Stimulated activated CD8-positive, alpha-beta memory T cell treated with anti-CD3 and anti-CD28 coated beads, Interleukin-4, amount 100 ng/mL, for 48 hours (primary cell): ENCODE measurements around the gene SLC13A5.
"Not testable (repeated sequence)": the region's sequence is repeated elsewhere in the genome, so short reads cannot be mapped to it uniquely, and the experiment has no call there.

Source experiments
- DNase-seq: peaks from one replicate; pipeline ENCODE4 v3.0.0-alpha.2; 2020

SLC13A5 gene

DNA sequence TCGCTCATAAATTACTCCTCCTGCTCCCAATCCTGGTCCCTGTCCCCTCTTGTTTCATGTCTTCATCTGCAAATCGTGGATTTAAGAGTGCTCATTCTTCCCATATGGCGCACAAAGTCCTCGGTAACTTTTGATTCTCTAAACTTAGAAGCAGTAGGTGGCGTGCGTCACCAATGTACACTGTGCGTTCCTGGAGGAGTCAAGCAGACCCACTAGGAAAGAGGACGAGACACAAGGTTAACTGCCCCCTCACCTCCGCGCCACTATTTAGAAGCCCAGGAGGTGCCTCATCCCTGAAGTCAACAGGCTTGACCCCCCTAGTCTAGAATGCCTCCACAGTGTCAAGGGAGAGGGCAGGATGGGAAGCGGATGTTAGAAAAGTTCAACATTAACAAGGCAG lies 2.9 kb downstream of the SLC13A5 start:
- DNase-seq = no peak

DNA sequence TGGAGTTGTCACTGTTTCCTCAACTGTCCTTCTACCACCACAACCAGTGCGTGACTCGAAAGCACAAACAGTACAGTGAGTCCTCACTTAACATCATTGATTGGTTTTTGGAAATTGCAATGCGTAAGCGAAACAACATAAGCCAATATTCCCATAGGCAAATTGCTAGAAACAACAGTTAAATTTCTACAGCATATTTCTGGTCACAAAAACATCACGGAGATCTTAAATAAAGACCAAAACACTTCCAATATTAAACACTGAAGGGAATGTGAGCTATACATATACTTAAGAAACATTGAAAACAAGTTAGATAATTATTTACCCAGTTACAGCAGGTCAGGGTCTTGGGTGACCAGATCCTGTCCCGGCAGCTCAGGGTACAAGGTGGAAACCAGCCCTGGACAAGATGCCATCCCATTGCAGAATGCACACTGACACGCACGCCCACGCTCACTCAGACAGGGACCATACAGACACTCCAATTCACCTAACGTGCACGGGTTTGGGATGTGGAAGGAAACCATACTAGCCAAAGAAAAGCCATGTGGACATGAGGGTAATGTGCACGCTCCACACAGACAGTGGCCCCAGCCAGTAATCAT lies 4.7 kb downstream of the SLC13A5 start:
- DNase-seq = no peak

DNA sequence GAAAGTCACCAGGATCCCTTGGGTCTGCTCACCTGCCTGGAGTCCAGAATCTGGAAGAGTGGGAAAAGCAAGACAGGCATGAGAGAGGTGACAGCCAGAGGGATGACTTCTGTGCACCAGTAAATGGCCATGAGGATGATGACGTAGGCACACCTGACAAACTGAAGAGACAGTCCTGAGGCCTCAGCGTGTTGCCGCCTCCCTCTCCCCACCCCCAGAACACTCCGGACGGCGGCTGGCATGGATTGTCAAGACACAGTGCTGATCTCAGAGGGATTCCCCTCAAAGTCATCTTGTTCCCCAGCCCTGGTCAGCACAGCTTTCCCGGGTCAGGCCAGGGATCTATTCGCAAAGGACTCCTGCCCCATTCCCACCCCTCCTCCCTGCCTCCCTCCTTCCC lies 6.2 kb downstream of the SLC13A5 start:
- DNase-seq = no peak

DNA sequence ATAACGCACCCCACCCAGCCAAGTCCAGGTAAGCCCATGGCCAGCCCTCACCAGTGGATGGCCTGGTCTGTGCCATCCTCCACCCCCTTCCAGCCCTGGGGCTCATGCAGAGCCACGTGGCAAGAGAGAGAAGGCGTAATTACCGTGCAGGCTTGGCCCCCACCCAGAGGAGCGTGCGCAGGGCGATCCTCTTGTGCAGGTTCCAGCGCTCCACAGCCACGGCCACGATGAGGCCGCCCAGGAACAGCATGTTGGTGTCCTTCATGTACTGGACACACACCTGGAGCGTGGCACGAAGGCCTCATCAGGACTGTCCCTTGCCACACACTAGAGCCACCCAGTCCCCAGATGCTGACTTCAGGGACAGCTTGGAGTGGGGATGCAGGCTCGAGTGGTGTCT lies 6.7 kb downstream of the SLC13A5 start:
- DNase-seq = no peak

DNA sequence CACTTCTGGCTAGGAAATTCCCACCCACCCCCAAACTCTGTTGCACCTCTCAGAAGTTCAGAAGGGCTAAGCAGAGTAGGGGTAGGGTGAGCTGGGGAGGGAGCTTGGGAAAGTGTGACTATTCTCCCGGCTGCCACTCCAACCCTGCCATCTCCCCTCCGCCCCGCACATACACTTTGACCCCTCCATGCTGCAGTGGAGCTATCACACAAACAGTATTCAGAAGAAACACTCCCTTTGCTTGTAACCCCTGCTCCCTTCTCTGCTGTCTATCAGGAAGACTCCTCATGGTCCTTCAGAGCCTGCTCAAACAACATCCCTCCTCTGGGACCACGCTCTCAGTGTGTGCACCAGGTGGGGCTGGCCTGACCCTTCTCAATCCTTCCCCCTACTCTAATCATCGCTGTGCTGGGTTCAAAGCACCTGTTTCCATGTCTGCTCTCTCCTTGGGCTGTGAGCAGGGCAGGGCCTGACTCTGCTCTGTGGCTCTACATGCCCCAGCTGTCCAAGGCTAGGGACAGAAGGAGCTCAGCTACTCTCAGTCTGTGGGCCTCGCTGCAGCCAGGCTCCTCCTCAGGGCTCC lies 8.6 kb downstream of the SLC13A5 start:
- DNase-seq = no peak

DNA sequence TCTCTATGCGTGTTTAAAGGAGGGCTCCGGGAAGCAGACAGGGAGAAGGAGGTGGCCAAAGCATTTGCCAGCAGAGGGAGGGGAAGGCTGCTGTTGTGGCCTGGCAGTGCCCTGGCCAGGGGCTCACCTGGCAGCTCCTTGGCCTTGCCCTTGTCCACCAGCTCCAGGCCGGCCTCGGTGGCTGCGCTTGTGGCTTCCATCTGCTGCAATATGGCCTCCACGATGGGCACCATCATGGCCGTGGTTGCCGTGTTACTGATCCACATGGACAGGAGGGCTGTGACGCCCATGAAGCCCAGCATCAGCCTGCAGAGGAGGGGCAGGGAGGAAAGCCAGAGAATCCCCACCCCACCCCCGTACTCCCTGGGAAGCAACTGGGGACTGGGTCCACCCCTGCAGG lies 9.4 kb downstream of the SLC13A5 start:
- DNase-seq = no peak

DNA sequence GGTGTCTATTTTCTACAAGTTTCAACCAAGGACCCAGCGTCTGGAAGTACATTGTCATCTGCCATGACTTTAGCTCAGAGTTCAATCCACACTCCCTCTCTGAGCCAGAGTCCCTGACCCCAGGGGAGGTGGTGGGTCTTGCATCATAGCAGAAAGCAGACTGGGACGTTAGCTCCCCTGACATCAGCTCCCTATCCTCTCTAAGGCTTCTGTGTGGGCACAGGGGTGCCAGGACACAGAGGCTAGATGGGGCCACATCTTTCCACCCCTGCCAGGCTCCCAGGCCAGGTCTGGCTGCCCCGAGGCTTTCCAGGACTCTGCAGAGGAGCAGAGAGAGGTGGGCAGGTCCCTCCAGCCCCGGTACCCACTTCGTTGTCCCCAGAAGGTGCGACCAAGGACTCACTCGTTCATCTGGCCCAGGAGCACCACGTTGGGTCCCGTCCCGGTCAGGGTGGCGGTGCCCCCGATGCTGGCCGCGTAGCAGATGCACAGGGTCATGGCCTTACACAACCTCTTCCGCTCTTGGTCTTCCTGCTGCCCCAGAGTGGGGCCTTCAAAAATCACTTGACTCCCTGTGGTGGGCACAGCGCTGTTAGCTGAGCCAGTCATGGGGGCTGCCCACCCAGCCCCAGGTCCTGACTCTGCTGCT lies 10.5 kb downstream of the SLC13A5 start:
- DNase-seq = no peak

DNA sequence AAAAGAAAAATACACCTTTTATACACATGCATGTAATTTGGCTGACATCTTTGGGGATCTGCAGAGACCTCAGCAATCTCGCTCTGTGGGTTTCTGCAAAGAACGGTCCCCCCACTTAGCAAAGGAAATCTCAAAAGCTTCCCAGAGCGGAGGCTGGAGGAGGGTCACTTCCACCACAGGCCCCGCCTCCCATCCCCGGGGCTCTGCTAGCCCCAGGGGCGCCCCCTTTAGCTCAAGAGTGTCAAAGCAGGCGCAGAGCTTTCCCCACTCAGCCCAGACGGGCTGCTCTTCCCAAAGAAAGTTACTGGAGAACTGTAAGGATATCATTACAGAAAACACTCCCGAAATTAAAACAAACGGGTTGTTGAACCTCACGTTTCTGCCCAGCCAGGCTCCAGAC lies 11.4 kb downstream of the SLC13A5 start:
- peak; percentile 74 for DNase-seq

DNA sequence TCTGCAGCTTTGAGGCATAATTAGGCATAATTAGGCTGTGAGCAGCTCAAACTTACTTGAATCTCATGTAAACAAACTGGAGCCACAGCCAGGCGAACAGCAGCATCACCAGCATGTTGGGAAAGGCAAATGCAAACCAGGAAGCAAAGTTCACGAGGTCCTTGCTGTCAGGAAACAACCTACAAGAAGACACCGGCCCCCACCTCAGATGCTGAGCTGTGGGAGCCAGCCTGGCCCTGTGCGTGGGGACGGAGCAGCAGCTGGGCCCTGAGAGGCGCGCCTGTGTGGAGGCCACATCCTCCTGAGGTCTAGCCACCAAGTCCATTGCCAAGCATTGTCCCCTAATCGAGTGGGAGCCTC lies 12.2 kb downstream of the SLC13A5 start:
- no peak for DNase-seq

DNA sequence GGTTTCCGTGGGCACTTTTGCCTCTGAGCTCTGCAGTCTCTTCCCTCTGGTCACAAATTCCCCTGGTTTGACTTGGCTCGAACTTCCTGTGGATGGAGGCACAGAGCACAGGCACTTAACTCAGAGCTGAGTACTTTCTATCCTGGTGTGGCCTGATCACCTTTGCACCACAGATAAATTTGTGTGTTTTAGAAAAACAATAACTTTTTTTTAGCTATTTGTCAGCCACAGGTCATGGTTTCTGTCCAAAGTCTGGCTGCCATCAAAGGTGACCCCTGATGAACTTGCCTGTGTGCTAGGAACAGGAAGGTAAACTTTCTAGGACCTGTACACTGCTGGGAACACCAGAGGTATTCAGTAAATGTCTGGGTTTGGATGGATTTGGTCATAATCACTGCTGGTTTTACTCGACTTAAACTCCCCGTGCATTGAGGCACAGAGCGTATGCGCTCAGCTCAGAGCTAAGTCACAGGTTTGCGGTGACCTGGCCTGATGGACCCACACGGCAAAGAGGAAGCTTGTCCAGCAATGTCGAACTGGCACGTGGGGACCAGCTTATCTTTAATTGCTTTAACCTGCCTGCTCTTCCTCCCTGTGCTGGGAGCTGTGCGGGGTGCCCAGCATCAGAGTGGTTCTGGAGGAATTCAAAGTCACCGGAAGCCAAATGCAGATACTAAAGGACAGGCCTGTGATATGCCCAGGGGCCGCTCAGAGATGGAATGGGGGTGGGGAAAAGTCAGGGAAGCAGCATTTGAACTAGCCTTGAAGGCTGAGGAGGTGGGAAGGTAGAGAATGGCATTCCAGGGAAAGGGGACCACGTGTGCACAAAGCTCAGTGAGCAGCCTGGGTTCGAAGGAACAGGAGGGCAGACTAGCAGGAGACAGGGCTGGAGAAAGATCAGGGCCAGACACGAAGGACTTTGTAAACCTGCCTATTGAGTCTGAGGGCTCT lies 12.9 kb downstream of the SLC13A5 start:
- DNase-seq = no peak

DNA sequence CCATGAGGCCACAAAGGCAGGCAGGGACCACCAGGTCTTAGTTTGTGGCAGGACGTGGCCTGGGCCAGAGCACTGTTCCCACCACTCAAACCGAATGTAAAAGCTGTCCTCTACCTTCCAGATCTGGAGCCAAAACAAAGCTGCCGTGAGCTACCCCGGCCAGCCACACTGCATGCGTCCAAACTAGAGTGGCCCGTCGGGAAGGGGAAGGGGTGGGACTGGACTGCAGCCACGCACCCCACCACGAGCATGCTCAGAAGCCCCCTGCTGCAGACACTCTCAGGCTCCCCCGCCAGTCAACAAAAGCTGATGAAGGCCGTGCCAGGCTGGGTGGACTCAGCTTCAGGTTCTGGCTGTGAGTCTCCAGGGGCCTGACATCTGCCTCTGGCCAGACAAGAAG lies 15.2 kb downstream of the SLC13A5 start:
- no peak for DNase-seq

DNA sequence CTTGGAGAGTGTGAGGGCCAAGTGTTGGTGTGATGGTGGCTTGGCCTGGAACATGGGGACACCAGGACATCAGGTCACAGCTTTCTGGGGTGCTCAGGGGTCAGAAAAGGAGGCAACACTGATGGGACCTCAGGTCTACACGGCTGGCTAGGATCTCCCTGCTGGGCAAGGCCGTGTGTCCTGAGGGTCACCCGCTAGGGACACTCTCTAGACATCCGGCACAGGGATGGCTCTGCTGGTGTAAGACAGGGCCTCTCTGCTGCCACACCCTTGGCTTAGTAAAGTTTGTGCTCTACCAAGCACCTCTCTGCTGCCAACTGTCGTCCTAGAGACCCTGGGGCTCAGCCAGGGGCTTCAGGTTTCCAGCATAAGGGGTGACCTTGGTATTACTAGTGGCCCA lies 16.3 kb downstream of the SLC13A5 start:
- DNase-seq = no peak

DNA sequence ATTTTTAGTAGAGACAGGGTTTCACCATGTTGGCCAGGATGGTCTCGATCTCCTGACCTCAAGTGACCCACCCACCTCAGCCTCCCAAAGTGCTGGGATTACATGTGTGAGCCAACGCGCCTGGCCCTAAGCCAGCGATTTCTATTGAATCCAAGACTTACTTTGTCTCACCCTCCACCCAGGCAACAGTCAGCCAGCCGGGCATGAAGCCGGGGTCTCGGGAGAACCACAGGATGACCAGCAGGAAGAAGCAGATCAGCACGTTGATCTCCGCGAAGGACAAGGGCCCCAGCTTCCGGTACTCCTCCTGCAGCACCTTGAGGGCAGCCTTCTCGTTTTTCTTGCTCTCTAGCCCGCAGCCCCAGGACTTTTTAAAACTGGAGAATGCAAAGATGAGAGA lies 17.6 kb downstream of the SLC13A5 start:
- DNase-seq = no peak

DNA sequence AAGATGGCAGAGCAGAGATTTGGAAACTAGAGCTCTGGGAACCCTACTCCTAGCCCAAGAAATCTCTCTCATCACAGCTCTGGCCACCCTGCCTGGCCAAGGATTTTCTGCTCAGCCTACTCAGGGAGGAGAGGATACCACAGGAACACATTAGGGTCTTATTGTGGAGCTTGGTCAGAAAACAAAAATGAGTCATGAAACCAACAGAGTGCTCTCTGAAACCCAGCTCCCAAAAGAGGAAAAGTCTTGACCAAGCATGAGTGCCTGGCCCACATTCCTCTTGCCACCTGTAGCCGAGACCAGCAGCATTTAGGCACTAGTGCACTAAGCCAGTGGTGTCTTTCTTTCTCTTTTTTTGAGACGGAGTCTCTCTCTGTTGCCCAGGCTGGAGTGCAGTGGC lies 18.1 kb downstream of the SLC13A5 start:
- no peak for DNase-seq

DNA sequence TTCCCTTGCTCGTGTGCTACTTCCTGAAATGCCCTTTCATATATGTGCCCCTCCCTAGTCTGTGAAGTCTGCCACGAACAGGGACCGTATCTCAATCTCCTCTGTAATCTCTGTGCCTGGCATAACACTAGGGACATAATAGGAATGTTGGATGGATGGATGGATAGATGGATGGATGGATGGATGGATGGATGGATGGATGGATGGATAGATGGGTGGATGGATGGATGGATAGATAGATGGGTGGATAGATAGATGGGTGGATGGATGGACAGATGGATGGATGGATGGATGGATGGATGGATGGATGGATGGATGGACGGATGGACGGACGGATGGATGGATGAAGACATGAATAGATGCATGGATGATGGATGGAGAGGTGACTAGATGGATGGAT lies 21.2 kb downstream of the SLC13A5 start:
- DNase-seq = not testable (repeated sequence)

DNA sequence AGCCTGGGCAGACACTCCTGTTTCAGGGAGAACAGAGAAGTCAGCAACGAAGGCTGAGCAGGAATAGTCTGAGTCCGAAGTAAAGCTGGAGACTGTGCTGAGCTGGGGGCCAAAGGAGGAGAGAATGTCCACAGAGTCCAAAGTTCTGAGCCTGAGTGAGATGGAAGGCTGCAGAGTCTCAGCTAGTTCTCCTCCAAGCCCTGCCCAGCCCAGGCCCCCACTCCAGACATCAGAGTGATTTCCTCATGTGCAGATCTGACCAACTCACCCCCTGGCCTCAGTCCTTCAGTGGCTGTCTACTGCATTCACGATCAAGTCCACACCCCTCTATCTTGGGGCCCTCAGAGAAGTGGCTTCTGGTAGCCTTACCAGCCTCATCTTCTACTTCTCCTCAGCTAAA lies 21.6 kb downstream of the SLC13A5 start:
- no peak for DNase-seq

DNA sequence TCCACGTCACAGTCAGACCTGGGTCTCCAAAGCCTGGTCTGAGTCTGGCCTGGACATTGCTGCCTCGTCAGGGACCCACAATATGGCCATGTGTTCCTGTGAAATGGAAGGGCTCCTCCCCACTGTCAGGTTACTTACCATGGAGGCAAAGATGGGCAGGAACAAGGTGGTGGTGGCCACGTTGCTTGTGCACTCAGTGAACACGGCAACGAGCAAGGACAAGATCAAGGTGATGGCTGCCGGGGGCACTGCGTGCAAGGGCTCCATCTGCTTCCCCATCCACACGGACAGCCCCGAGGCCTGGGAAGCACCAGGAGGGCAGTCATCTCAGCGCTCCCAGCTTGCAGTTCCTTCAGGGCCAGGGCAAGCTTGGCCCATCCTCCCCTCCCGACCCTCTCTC lies 22.5 kb downstream of the SLC13A5 start:
- DNase-seq = no peak

DNA sequence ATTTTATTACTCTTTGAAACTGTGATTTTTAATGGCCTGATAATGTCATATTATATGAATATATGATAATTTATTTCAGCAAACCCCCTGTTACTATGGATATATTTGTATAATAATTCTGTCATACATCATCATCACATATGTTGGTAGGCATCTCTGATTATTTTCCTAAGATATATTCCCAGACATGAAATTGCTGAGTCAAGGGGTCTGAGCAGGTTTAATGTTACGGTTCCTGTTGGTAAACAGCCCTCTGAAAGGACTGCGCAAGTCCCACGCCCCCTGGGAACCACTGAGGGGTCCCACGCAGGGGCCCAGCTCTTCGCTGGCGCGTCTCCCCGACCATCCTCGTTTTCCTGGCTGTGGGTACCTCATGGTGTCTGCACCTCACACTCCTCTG lies 24.2 kb downstream of the SLC13A5 start:
- no peak for DNase-seq

DNA sequence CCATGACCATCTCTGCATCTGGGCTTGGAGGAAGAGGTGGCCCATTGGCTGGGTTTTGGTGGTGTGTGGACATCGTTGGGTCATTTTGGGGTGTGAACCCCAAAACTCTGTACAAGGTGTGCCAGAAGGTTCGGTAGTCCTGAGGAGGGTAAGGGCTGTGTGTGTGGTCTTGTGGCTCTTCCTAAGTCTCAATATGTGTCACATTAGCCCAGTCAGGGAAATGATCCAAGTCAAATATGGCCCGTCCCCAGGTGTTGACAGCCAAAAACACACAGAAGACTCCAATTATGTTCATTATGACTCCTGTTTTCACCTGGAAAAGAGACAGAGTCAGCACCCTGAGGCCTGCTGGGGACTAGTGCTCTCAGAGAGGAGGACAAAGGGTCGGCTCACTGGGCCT lies 27.1 kb downstream of the SLC13A5 start:
- DNase-seq = no peak

DNA sequence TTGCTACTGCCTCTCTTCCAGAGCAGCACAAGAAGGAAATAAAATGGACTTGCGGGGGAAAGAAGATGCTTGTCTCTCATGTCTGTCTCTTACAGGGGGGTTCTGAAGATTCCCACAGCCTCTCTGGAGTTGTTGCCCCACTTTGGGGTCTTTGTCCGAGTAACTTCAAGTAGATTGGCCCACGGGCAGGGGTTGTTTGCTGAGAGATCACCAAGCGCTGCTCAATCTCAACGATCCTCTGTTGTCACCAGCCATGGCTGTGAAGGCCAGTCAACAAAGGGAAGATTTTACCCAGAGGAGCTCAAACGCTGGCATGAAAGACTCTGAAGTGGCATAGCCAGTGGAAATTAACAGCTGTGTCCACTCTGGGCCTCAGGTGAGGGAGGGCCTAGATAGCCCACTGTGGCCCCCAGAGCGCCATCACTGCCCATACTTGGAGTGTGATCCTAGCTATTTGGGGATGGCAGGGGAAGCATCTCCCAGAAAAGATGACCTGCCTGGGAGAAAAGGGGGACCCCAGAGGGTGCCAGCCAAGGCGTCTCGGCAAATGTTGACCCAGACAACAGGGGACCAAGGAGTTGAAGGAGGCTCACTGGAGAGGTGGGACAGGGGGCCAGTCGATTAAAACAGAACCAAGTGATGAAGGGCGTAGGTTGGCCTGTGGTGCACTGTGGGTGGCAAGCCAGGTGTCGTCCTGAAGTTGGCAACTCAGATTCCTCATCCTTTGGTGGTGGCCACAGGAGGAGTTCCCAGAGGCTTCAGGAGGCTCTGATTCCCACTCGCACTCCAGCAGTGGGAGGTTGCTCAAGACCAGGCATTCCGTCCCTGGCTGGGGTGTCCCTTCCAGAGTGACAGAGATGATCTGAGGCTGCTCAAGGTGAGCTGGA lies 28.0 kb downstream of the SLC13A5 start:
- no peak for DNase-seq

DNA sequence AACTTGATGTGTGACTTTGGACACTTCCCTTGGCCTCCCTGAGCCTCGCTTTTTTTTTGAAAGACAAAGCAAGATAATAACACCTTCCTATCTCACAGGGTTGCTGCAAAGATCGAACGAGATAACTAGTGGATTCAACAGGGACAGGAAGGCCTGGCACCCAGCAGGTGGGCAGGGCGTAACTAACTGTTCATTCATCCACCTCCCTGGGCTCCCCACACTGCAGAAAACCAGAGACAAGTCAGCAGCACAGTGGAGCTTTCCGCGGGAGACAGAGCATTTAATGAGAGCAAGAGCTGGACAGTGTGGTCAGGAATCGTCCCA lies 28.7 kb downstream of the SLC13A5 start:
- no peak for DNase-seq

DNA sequence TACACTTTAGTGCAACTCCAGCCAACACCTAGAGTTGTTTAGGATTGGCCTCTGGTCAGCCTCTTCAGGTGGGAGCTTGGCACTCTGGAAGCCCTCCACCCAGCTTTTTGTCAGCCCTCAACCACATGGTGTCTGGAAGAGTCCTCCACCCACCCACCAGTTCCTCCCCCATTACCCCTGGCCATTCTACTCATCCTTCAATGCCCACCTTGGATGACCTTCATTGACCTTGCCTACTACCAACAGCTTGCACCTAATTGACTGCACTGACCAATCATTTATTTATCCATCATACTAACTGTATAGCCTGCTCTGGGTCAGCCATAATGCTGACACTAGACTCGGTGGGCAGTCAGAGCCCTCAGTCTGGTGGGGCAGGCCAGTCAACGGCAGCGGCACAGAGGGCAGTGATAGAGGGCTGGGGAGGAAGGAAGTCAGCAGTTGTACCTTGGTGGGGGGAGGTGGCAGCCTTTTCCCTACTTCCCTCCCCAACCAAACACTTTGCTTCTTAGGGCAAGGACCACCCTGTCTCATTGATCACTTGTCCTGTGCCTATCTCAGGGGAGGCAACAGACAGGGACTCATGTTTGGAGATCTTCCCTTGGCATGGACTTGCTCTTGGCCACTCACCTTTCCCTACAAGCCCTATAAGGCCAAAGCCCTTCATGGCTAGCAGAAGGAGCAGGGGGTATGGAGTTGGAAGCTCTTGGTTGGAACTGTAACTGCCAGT lies 29.3 kb downstream of the SLC13A5 start:
- DNase-seq = no peak
